Brain pericyte (primary cell): ENCODE results near the gene RNF8.
"Not testable (repeated sequence)": the region's sequence is repeated elsewhere in the genome, so short reads cannot be mapped to it uniquely, and the experiment has no call there.

Experiments
- DNase-seq: peaks from one replicate; pipeline ENCODE4 v3.0.0-alpha.2; 2012; ENCODE audit warnings: low read depth, low spot score

Gene RNF8

GRCh38 chr6:37321516-37322415, 32.0 kb upstream of the RNF8 start:
- no peak for DNase-seq

GRCh38 chr6:37323580-37323979, 30.2 kb upstream of the RNF8 start:
- DNase-seq: peak; percentile 70

- no peak for DNase-seq
These were observed 29.4 kb upstream of the RNF8 start for GRCh38 chr6:37324131-37325033.

GRCh38 chr6:37330345-37330744, 23.4 kb upstream of the RNF8 start:
- DNase-seq: not testable (repeated sequence)

GRCh38 chr6:37331047-37331446, 22.7 kb upstream of the RNF8 start:
- no peak for DNase-seq

GRCh38 chr6:37332894-37333293, 20.9 kb upstream of the RNF8 start:
- no peak for DNase-seq

GRCh38 chr6:37334047-37334446, 19.7 kb upstream of the RNF8 start:
- DNase-seq: no peak

GRCh38 chr6:37338317-37338716, 15.5 kb upstream of the RNF8 start:
- not testable (repeated sequence) for DNase-seq

GRCh38 chr6:37338745-37339255, 15.0 kb upstream of the RNF8 start:
- no peak for DNase-seq

- no peak for DNase-seq
These were observed 13.8 kb upstream of the RNF8 start for GRCh38 chr6:37339741-37340638.

GRCh38 chr6:37340639-37340943, 13.2 kb upstream of the RNF8 start:
- DNase-seq: no peak

- DNase-seq: no peak
These were observed 10.5 kb upstream of the RNF8 start for GRCh38 chr6:37343248-37343647.

- no peak for DNase-seq
These were observed 9.5 kb upstream of the RNF8 start for GRCh38 chr6:37344308-37344707.

- not testable (repeated sequence) for DNase-seq
These were observed 8.0 kb upstream of the RNF8 start for GRCh38 chr6:37345804-37346203.

GRCh38 chr6:37347177-37347576, 6.6 kb upstream of the RNF8 start:
- DNase-seq: no peak

GRCh38 chr6:37347670-37348111, 6.1 kb upstream of the RNF8 start:
- DNase-seq: no peak

- no peak for DNase-seq
These were observed 2.8 kb upstream of the RNF8 start for GRCh38 chr6:37351027-37351426.

GRCh38 chr6:37352384-37352783, 1.4 kb upstream of the RNF8 start:
- no peak for DNase-seq

GRCh38 chr6:37354526-37355384, 972 bp downstream of the RNF8 start:
- DNase-seq: no peak

GRCh38 chr6:37357288-37357687, 3.5 kb downstream of the RNF8 start:
- no peak for DNase-seq
